ENCODE measurements around the gene FCRLA.

The FCRLA gene

GRCh38 chr1:161735837-161736236 is 28.8 kb downstream of the FCRLA start:
- DNase-seq, result no peak

- no peak for DNase-seq
Measured at GRCh38 chr1:161736335-161736969, 29.4 kb downstream of the FCRLA start.

GRCh38 chr1:161737625-161738024 is 30.6 kb downstream of the FCRLA start:
- DNase-seq, result peak; percentile 5

GRCh38 chr1:161738627-161739287 is 31.7 kb downstream of the FCRLA start:
- no peak for DNase-seq

GRCh38 chr1:161739865-161740566 is 33.0 kb downstream of the FCRLA start:
- DNase-seq, result no peak

- no peak for DNase-seq
Measured at GRCh38 chr1:161740921-161741320, 33.9 kb downstream of the FCRLA start.

GRCh38 chr1:161743231-161743630 is 36.2 kb downstream of the FCRLA start:
- DNase-seq, result no peak

- DNase-seq, result no peak
Measured at GRCh38 chr1:161747801-161748200, 40.8 kb downstream of the FCRLA start.

- DNase-seq, result peak; percentile 95
Measured at GRCh38 chr1:161749509-161750407, 42.7 kb downstream of the FCRLA start, which contains the start of gene DUSP12. Gene DUSP12 (plus strand): TSS chr1:161749786. CDS start chr1:161749802, 16 bp downstream.

- DNase-seq, result no peak
Measured at GRCh38 chr1:161763522-161764098, 56.6 kb downstream of the FCRLA start.

All from DMS79 treated with DMSO at 0.1 percent for 48 hours (cell line).